ENCODE data around the gene ALDH16A1.

The ALDH16A1 gene

DNA sequence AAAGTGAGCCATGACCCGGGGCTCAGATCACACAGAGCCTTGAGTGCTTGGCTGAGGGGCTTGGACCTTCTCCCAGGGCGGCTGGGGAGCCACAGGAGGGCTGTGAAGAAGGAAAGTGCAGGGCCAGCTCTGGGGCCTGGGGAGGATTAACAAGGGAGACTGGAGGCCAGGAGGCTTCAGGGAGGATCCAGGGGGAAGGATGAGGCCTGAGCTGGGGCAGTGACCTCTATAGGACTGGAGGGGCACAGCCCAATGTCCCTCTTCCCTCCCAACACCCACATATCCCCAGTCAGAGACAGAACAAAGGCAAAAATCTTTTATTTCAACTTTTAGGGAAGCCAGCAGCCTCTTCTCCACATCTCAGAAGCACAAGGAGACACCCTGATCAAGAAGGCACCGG is 7.0 kb upstream of the ALDH16A1 start:
- Histone ChIP-seq H3K4me2 (peak overlapping the region; percentile 59; the same call in 1 of the 2 replicates), H4K20me1 (peaks cover 11% of the 10 kb centered on the region), H3K27me3 (peaks cover 16% of the 10 kb centered on the region), H3K27ac (peak overlapping the region; percentile 31; the same call in 1 of the 2 replicates), H3K9me3 (no peaks in the 10 kb centered on the region), H3K4me1 (peaks cover 76% of the 10 kb centered on the region), H3K4me3 (no peak overlapping the region), H3K9ac (0 out of 2 replicates have a peak overlapping the region, but pooled peaks have one; percentile 41), H3K36me3 (peaks cover 44% of the 10 kb centered on the region)
- no peak for TF ChIP-seq Cebpa-rat (IDR thresholded peaks at IDR 0.05)

DNA sequence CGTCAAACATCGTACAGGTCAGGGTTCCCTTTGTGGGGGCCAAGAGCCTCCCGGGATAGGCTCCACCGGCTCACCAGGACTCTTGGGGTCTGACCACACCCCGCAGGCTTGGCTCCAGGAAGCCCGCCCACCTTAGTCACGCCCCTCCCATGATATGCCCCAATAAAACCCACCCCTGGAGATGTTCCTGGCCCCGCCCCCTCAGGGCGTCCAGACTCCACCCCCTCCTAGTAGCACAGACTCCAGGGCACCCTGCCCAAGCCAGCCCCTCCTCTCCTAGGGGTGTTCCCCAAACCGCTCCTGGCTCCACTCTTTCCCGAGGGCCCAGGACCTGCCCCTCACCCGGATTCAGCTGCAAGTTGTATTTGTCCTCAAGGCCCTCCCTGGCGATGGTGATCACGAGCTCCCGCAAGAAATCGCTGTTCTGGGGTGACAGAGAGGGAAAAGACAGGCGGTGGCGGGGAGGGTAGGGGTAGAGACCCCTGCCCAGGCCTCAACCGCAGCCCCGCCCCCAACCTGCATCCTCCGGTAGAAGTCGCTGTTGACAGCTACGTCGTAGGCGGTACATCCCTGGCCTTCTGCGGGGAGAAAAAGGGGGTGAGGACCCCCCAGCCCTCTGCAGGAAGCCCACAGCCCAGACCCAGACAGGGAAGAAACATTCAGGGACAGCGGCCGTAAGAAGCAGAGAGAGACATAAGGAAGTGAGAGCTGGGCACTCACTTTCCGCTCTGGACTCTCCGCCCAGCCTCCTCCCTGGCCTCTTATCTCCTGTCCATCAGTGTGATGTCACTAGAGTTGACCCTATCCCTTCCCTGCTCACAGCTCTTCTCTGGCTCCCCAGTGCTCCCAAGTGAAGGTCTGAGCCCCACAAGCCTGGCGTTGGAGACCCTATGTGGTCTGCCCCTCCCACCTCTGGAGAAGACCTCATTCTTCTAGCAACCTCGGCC is 5.3 kb upstream of the ALDH16A1 start:
- H3K27me3 ChIP-seq = no peaks in the 10 kb centered on the region
- no peak overlapping the region for H3K4me3 ChIP-seq
- H3K4me1 ChIP-seq = peaks cover 73% of the 10 kb centered on the region
- peaks cover 44% of the 10 kb centered on the region for H3K36me3 ChIP-seq
- TF ChIP-seq Cebpa-rat (IDR thresholded peaks at IDR 0.05) = no peak
- H4K20me1 ChIP-seq = peaks cover 10% of the 10 kb centered on the region
- H3K9ac ChIP-seq = 0 out of 2 replicates have a peak overlapping the region, but pooled peaks have one; percentile 19
- H3K27ac ChIP-seq = peak overlapping the region; percentile 30; the same call in 1 of the 2 replicates
- no peaks in the 10 kb centered on the region for H3K9me3 ChIP-seq
- H3K4me2 ChIP-seq = peak overlapping the region; percentile 59

DNA sequence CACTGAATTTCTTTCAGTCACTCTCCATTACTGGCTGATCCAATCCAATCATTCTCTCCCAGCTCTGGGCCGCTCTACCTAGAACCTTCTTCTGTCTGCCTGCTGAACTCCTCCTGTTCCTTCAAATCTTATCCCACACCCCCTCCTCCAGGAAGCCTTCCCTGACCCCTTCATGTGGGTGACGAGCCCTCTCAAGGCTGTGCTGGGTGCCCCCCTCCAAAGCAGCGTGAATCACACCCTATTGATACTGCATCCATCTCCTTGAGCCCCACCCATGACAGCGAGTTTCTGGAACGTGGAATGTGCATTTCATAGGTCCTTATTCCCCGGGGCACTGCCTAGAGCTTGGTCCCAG is 4.6 kb upstream of the ALDH16A1 start:
- Histone ChIP-seq H4K20me1 (peaks cover 10% of the 10 kb centered on the region), H3K4me3 (no peak overlapping the region), H3K4me2 (peak overlapping the region; percentile 59), H3K9me3 (no peaks in the 10 kb centered on the region), H3K9ac (peak overlapping the region; percentile 27; the same call in 1 of the 2 replicates), H3K4me1 (peaks cover 73% of the 10 kb centered on the region), H3K36me3 (peaks cover 44% of the 10 kb centered on the region), H3K27me3 (no peaks in the 10 kb centered on the region), H3K27ac (peak overlapping the region; percentile 30; the same call in 1 of the 2 replicates)
- TF ChIP-seq Cebpa-rat (IDR thresholded peaks at IDR 0.05) = no peak

DNA sequence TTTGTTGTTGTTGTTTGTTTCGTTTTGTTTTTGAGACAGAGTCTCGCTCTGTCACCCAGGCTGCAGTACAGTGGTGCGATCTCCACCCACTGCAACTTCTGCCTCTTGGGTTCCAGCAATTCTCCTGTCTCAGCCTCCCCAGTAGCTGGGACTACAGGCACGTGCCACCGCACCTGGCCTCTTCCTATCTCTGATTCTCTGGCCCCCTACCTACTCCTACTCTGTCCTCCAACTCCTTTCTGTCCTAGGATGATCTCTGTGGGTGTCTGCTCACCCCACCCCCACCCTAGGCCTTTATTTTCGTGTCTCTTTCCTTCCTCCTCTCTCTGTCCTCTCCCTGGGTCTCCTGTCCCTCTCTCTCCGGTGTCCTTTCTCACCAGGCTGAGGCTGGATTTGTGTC is 2.6 kb upstream of the ALDH16A1 start:
- TF ChIP-seq Cebpa-rat (IDR thresholded peaks at IDR 0.05) = no peak
- Histone ChIP-seq H3K4me2 (peak overlapping the region; percentile 90), H3K9me3 (no peaks in the 10 kb centered on the region), H3K27ac (peak overlapping the region; percentile 96), H3K4me3 (peak overlapping the region; percentile 93), H4K20me1 (peaks cover 10% of the 10 kb centered on the region), H3K27me3 (no peaks in the 10 kb centered on the region), H3K4me1 (peaks cover 74% of the 10 kb centered on the region), H3K36me3 (peaks cover 44% of the 10 kb centered on the region), H3K9ac (peak overlapping the region; percentile 97)

DNA sequence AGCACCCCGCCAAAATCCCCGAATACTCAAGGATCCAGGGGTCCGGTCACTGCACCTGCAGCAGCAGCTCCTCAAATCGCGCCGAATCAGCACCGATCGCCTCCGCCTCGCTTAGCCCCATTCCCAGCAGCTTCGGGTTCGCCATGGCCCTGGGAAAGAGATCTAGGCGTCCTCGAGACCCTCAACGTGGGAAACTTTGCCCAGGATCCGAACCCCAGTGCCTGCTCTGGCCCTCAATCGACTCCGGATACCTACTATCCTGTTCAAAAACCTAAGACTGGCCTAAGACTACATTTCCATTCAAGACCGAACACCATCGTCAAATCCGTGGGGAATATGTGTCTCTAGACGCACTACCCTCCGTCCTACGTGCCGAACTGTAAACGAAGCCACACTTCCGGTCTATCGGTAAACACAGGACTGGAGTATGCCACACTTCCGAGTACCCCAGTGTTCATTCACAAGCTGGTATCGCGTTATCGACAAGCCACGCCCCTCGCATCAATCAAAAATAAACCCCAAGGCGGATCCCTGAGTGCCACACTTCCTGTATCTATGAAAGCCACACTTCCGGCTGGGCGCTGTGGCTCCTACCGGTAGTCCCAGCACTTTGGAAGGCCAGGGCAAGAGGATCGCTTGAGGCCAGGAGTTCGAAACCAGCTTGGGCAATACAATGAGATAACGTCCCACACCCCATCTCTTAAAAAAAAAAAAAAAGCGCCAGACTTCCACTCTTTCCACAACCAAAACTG is 1.4 kb upstream of the ALDH16A1 start, which contains the start of gene PIH1D1:
TSS of gene PIH1D1 (minus strand) at position 385 of the 752 bp plus-strand sequence. CDS start at position 145, 240 bp downstream.
- H3K27me3 ChIP-seq = no peaks in the 10 kb centered on the region
- peak within 1 kb of the TSS; percentile 96 for H3K27ac ChIP-seq
- no peak for TF ChIP-seq Cebpa-rat (IDR thresholded peaks at IDR 0.05)

DNA sequence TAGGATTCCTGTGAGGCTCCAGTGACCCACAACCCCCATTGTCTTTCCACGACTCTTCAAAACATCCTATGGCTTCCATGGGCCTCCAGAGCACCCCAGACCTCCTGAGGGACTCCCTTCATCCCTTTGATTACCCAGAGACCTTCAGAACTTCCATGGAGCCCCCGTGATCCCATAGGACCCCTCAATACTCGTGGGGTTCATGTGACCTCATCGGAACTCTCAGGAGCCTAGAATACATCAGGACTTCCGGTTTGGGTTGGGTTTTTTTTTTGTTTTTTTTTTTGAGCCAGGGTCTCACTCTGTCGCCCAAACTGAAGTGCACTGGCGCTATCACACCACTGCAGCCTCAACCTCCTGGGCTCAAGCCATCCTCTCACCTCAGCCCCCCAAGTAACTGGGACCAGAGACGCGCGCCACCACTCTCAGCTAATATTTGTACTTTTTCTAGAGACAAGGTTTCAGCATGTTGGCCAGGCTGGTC is 774 bp downstream of the ALDH16A1 start:
- Histone ChIP-seq H4K20me1 (no peaks in the 10 kb centered on the region), H3K9me3 (no peaks in the 10 kb centered on the region), H3K4me2 (peak overlapping the region; percentile 82), H3K27ac (peak overlapping the region; percentile 95), H3K4me3 (peak overlapping the region; percentile 93), H3K4me1 (peaks cover 59% of the 10 kb centered on the region), H3K36me3 (peaks cover 24% of the 10 kb centered on the region), H3K27me3 (no peaks in the 10 kb centered on the region), H3K9ac (peak overlapping the region; percentile 88)
- no peak for TF ChIP-seq Cebpa-rat (IDR thresholded peaks at IDR 0.05)

More for the DNA sequence above, 1.4 kb upstream of the ALDH16A1 start, which contains the start of gene PIH1D1:
- H3K4me1 ChIP-seq = peaks cover 66% of the 10 kb centered on the region
- no peaks in the 10 kb centered on the region for H3K9me3 ChIP-seq
- H4K20me1 ChIP-seq = peaks cover 8% of the 10 kb centered on the region
- peak within 1 kb of the TSS; percentile 90 for H3K4me2 ChIP-seq
- peaks cover 41% of the 10 kb centered on the region for H3K36me3 ChIP-seq
- peak within 1 kb of the TSS; percentile 97 for H3K9ac ChIP-seq
- H3K4me3 ChIP-seq = peak within 1 kb of the TSS; percentile 93

DNA sequence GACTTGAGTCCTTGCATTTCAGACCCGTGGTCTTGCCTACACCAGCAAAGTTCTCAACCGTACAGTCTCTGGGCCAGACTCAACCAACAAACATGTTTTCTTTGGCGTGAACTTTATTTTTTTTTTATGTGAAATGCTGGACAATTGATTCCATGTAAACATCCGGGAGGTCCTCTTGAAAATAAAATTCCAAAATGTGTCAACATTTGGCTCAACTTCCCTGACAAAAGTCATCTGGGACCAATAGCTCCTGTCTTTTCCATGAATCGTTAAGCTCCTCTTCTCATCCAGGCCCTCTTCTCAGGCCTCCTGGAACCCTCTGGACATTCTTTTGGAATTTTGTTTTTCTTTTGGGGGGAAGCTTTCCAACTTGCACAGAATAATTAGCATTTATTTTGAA is 2.7 kb downstream of the ALDH16A1 start:
- Histone ChIP-seq H3K27me3 (no peaks in the 10 kb centered on the region), H3K4me2 (no peak overlapping the region), H3K36me3 (peaks cover 28% of the 10 kb centered on the region), H3K4me1 (peaks cover 51% of the 10 kb centered on the region), H3K9ac (no peak overlapping the region), H3K9me3 (no peaks in the 10 kb centered on the region), H3K4me3 (no peak overlapping the region), H3K27ac (no peak overlapping the region), H4K20me1 (no peaks in the 10 kb centered on the region)
- no peak for TF ChIP-seq Cebpa-rat (IDR thresholded peaks at IDR 0.05)

DNA sequence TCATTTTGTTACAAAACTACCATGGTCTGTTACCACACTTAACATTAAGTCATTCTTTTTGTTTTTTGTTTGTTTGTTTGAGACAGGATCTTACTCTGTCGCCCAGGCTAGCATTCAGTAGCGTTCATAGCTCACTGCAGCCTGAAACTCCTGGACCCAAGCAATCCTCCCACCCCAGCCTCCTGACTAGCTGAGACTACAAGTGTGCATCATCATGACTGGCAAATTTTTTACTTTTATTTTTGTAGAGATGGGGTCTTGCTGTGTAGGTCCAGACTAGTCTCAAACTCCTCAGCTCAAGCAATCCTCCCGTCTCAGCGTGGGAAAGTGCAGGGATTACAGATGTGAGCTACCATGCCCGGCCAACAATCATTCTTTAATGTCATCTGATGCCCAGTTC is 3.3 kb downstream of the ALDH16A1 start:
- H3K27me3 ChIP-seq = no peaks in the 10 kb centered on the region
- no peak overlapping the region for H3K27ac ChIP-seq
- H3K4me1 ChIP-seq = peaks cover 49% of the 10 kb centered on the region
- H4K20me1 ChIP-seq = no peaks in the 10 kb centered on the region
- H3K9ac ChIP-seq = no peak overlapping the region
- H3K36me3 ChIP-seq = peaks cover 31% of the 10 kb centered on the region
- no peaks in the 10 kb centered on the region for H3K9me3 ChIP-seq
- H3K4me2 ChIP-seq = no peak overlapping the region
- TF ChIP-seq Cebpa-rat (IDR thresholded peaks at IDR 0.05) = no peak
- no peak overlapping the region for H3K4me3 ChIP-seq

DNA sequence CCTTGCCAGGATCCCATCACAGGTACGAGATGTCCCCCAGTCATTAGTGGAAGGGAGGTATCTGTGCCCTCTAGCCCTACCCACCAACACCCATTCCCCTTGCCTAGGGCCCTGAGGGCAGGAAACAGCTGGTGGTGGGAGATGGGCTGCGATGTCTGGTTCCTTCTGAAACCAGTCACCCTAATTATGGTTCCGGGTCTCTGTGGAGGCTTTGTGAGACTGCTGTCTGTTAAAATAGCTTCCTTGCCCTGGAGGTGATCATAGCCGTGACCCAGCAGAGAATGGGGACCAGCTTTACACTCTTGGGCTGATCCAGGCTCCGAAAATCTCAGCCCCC is 5.5 kb downstream of the ALDH16A1 start:
- H3K27ac ChIP-seq = peak overlapping the region; percentile 77
- H3K27me3 ChIP-seq = no peaks in the 10 kb centered on the region
- no peak for TF ChIP-seq Cebpa-rat (IDR thresholded peaks at IDR 0.05)
- no peaks in the 10 kb centered on the region for H4K20me1 ChIP-seq
- H3K9me3 ChIP-seq = no peaks in the 10 kb centered on the region
- peaks cover 39% of the 10 kb centered on the region for H3K4me1 ChIP-seq
- peaks cover 44% of the 10 kb centered on the region for H3K36me3 ChIP-seq
- peak overlapping the region; percentile 84 for H3K4me2 ChIP-seq
- H3K4me3 ChIP-seq = no peak overlapping the region
- H3K9ac ChIP-seq = peak overlapping the region; percentile 65
